Transverse colon (tissue), 4 donors: ENCODE results near the gene LRRC74A. TPM values are rescaled to one million over a fixed set of nuclear protein-coding genes. Genes with fewer than 3 reads are reported as not detected.

ENCODE experiments used
- DNase-seq: peaks from one replicate; pipeline ENCODE4 v3.0.0-alpha.2; 2019
- H3K27ac ChIP-seq, 4 donors: fragments of 200-600 bp; sonication (generic); 2 replicates each; pipeline ENCODE4 v1.5.1; 2016 to 2018; ENCODE audit warnings: inconsistent platforms in 4 of 4
- H3K27me3 ChIP-seq: fragments of 200-600 bp; sonication (generic); 2 replicates; pipeline ENCODE4 v1.5.1; 2017; ENCODE audit warnings: inconsistent platforms
- H3K36me3 ChIP-seq, 4 donors: fragments of 200-600 bp; sonication (generic); 2 replicates each; pipeline ENCODE4 v1.5.1; 2017 to 2019; ENCODE audit warnings: inconsistent platforms in 4 of 4
- H3K4me1 ChIP-seq, 4 donors: fragments of 200-600 bp; sonication (generic); 2 replicates each; pipeline ENCODE4 v1.5.1; 2017 to 2020; ENCODE audit warnings: inconsistent platforms in 4 of 4
- H3K4me3 ChIP-seq, 4 donors: fragments of 200-600 bp; sonication (generic); 1 replicate in 1 of 4; 2 replicates in 3 of 4; pipeline versions ENCODE4 v1.5.1 to v1.6.1; 2017 to 2019; ENCODE audit warnings: inconsistent platforms in 4 of 4
- H3K9me3 ChIP-seq, 2 donors: fragments of 200-600 bp; sonication (generic); 2 replicates each; pipeline ENCODE4 v1.5.1; 2017 to 2019; ENCODE audit warnings: inconsistent platforms in 2 of 2
- EP300 ChIP-seq: sonication (generic); formaldehyde crosslinking; IDR thresholded peaks from one replicate; pipeline ENCODE4 v1.6.1; 2017; ENCODE audit warnings: antibody characterized with exemption, low read depth
- POLR2A ChIP-seq: fragments of 450-650 bp; IDR thresholded peaks from one replicate; pipeline ENCODE4 v1.6.1; 2016; ENCODE audit warnings: antibody characterized with exemption, mild to moderate bottlenecking, moderate library complexity
- POLR2AphosphoS5 ChIP-seq, 3 donors: sonication (generic); formaldehyde crosslinking; IDR thresholded peaks; one replicate each; pipeline ENCODE4 v1.6.1; 2016; ENCODE audit warnings: antibody characterized with exemption in 3 of 3
- WGBS, 2 donors: methylation state at CpG; one replicate each; pipeline ENCODE4 v1.1.5; 2018; ENCODE audit warnings: low coverage in 1 of 2; 5-methylcytosine and 5-hydroxymethylcytosine counted together
- in situ Hi-C, 4 donors: fragments of 200-750 bp; cut with MboI; loops; one replicate each; pipeline versions ENCODE4 v1.15.0 to v1.15.1; 2017; ENCODE audit warnings: low sequenced_read_pairs in 3 of 4, low pct_ligation_motif_present in 1 of 4, low pct_unique_long_range_greater_than_20kb in 1 of 4
- intact Hi-C: fragments of 100-400 bp; cut with DNase I; formaldehyde crosslinking; loops from one replicate; pipeline ENCODE4 v1.15.1; 2023; ENCODE audit warnings: low total_unique reads
- total RNA-seq, 4 donors: library from RNA; depleted of rRNA; stranded (reverse); fragments of >200 nt; gene quantifications; one replicate each; pipeline ENCODE4 v1.1.0, GENCODE V29; 2016
- TF ChIP-seq, protein P1 (sequence below), 5 experiments: fragments of 200-600 bp in 3 of 5; fragments of 450-650 bp in 2 of 5; sonication (generic) in 3 of 5; IDR thresholded peaks; 1 replicate in 2 of 5; 2 replicates in 3 of 5; pipeline ENCODE4 v1.5.1; 2016 to 2017; ENCODE audit warnings: antibody characterized with exemption in 5 of 5, inconsistent platforms in 3 of 5, mild to moderate bottlenecking in 2 of 5, moderate library complexity in 1 of 5

Gene LRRC74A
- total RNA-seq, 4 donors from 2014 or later = not detected

DNA sequence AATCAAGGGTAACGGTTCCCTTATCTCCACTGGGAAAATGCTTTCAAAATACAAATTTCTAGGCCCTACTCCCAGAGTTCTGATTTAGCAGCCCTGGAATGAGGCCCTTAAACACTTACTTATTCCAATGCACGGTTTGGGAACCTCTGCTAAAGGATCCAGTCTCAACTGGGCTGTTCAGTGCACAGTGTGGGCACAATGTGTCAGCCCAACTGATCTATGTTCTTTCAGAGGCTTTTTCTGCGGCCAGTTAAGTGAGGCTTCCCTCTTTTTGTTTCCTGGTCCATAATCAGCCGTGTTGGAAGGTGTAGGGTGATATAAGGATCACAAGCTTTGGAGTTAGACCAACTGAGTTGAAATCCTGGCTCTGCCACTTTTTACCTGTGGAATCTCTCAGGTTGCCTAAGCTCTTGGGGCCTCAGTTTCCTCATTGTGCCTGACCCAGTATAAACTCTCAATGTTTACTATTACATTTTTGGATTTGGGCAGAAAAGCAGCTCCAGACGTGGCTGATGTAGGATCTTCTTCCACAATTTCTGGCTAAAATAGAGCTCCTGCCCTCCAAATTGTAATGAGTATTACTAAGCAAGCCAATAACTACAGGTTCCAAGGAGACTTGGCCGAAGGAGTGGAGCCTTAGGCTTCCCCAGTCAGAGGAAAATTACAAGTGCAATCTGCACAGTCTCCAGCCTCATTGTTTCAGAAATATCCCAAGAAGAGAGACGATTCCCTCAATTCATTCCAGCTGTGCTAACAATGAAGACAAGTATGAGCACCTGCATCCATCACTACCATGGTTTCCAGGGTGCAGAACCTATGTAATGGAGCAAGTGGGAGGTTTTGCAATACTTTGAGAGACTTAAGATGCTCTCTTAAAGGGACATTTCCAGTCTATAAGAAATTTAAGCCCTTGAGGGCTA, 11.2 kb upstream of the LRRC74A start:
- Histone ChIP-seq H3K9me3 (no peaks in the 10 kb centered on the region), H3K27me3 (peaks cover 3% of the 10 kb centered on the region), H3K4me1 (peaks cover 3 to 23% (median 13%) of the 10 kb centered on the region in 4 donors), H3K36me3 (no peaks in the 10 kb centered on the region), H3K4me3 (no peak overlapping the region), H3K27ac (no peak overlapping the region)
- no peak for DNase-seq
- in situ Hi-C loops = no loop called here
- intact Hi-C loops = no loop called here
- WGBS, 2 donors = 55 to 71% methylated on average over 2 to 7 of the region's 7 CpGs
- TF ChIP-seq EP300 (no peak), POLR2AphosphoS5 (IDR thresholded peaks at IDR 0.05) (no peak), POLR2A (no peak)
- TF ChIP-seq, protein P1, sequence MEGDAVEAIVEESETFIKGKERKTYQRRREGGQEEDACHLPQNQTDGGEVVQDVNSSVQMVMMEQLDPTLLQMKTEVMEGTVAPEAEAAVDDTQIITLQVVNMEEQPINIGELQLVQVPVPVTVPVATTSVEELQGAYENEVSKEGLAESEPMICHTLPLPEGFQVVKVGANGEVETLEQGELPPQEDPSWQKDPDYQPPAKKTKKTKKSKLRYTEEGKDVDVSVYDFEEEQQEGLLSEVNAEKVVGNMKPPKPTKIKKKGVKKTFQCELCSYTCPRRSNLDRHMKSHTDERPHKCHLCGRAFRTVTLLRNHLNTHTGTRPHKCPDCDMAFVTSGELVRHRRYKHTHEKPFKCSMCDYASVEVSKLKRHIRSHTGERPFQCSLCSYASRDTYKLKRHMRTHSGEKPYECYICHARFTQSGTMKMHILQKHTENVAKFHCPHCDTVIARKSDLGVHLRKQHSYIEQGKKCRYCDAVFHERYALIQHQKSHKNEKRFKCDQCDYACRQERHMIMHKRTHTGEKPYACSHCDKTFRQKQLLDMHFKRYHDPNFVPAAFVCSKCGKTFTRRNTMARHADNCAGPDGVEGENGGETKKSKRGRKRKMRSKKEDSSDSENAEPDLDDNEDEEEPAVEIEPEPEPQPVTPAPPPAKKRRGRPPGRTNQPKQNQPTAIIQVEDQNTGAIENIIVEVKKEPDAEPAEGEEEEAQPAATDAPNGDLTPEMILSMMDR (IDR thresholded peaks at IDR 0.05) = no peak

DNA sequence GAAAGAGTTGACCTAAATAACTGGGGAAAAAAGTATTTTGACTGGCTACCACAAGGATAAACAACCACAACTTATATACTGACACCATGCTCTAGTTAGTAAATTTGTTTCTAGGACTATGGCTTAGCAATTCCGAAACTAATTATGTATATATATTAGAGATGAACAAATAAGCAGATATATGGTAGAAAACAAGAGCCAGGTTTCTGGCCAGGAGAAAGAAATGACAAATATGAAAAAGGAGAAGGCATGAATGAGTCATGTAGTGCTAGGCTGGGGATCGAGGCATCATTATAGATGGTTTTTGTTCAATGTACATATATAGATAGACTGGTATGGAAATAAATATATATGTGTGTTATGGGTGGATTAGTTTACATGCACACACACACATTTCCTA, 5.5 kb upstream of the LRRC74A start:
- Histone ChIP-seq H3K36me3 (no peaks in the 10 kb centered on the region), H3K4me3 (no peak overlapping the region), H3K27ac (no peak overlapping the region), H3K4me1 (no peaks in the 10 kb centered on the region), H3K9me3 (no peaks in the 10 kb centered on the region), H3K27me3 (peaks cover 3% of the 10 kb centered on the region)
- in situ Hi-C loops (no loop called here), intact Hi-C loops (no loop called here)
- 73 to 80% methylated on average over 2 of the region's 2 CpGs for WGBS, 2 donors
- DNase-seq = no peak
- no peak for TF ChIP-seq POLR2AphosphoS5 (IDR thresholded peaks at IDR 0.05)
- TF ChIP-seq, protein P1 (IDR thresholded peaks at IDR 0.05) = no peak
- no peak for TF ChIP-seq EP300
- TF ChIP-seq POLR2A = no peak

GRCh38 chr14:76827696-76828296, 1.6 kb downstream of the LRRC74A start:
- WGBS, 2 donors = 55 to 67% methylated on average over 3 to 9 of the region's 9 CpGs
- H3K27ac ChIP-seq = peak overlapping the region in 3 of 4 donors; percentile 4 to 29 (median 23)
- no peaks in the 10 kb centered on the region for H3K36me3 ChIP-seq
- H3K9me3 ChIP-seq = no peaks in the 10 kb centered on the region
- no peaks in the 10 kb centered on the region for H3K27me3 ChIP-seq
- in situ Hi-C loops (no loop called here), intact Hi-C loops (no loop called here)
- peaks cover 0 to 9% (median 0%) of the 10 kb centered on the region in 4 donors for H3K4me1 ChIP-seq
- no peak for DNase-seq
- H3K4me3 ChIP-seq = peak overlapping the region in 1 of 4 donors; percentile 25
- TF ChIP-seq POLR2AphosphoS5 (IDR thresholded peaks at IDR 0.05) (no peak), EP300 (no peak), POLR2A (no peak)
- TF ChIP-seq, protein P1 (IDR thresholded peaks at IDR 0.05) = no peak

DNA sequence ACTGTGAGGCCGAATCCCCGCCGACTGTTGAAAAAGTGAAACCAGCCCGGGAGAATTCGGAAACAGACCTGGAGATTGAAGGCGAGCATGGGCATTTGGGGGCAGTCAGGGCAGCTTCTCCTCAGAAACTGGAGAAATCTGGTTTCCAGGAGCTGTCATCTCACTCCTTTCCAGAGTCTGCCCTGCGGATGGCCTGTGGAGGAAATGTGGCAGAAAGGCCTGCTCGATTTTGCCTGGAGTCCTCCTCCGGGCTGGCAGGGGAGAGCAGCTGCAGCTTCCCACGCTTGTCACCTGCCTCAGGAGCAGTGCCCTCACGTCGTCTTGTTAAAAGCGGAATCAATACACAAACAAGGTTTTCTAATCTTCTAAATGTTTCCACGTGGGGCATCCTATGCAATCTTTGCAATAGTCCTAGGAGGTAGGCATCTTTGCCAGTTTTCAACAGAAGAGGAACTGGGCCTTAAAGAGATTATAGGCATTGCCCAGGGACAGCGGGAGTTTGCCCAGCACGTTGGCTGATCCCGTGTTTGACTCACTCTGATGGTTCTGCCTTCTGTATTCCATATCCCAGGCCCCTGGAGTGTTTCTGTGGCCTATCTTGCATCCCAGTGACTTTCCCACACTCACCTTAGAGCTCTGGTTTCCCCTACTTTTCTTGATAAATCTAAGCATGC, 2.3 kb downstream of the LRRC74A start:
- Histone ChIP-seq H3K36me3 (no peaks in the 10 kb centered on the region), H3K4me1 (peaks cover 0 to 9% (median 0%) of the 10 kb centered on the region in 4 donors), H3K27me3 (no peaks in the 10 kb centered on the region), H3K27ac (peak overlapping the region in 3 of 4 donors; percentile 4 to 29 (median 23)), H3K9me3 (no peaks in the 10 kb centered on the region), H3K4me3 (peak overlapping the region in 1 of 4 donors; percentile 25)
- WGBS, 2 donors = 81 to 82% methylated on average over 6 to 17 of the region's 17 CpGs
- DNase-seq = no peak
- TF ChIP-seq POLR2A = no peak
- TF ChIP-seq, protein P1 (IDR thresholded peaks at IDR 0.05) = no peak
- TF ChIP-seq POLR2AphosphoS5 (IDR thresholded peaks at IDR 0.05) = no peak
- no peak for TF ChIP-seq EP300
- in situ Hi-C loops (no loop called here), intact Hi-C loops (no loop called here)
